SK-N-SH (cell line): ENCODE measurements around the gene EML1. TPM values are rescaled to one million over a fixed set of nuclear protein-coding genes. Genes with fewer than 3 reads are reported as not detected.

Experiments
- CTCF ChIA-PET: fragments of 300-600, 350-600 bp; formaldehyde crosslinking; extraction: SDS; loops from one replicate; lab custom pipeline; 2021; lab: Yijun Ruan, JAX
- POLR2A ChIA-PET: fragments of 350-600 bp; sonication (Branson Sonifier 250); formaldehyde crosslinking; extraction: SDS; loops from one replicate; lab custom pipeline; 2020; ENCODE audit warnings: antibody characterized with exemption, inconsistent platforms; lab: Yijun Ruan, JAX
- DNase-seq: peaks from one replicate; pipeline ENCODE4 v3.0.0; 2012
- H2AFZ ChIP-seq: fragments of 200-600 bp; sonication (generic); 2 replicates; pipeline ENCODE4 v1.8.1; 2016; ENCODE audit warnings: antibody characterized with exemption, mild to moderate bottlenecking, low read depth
- H3F3A ChIP-seq: fragments of 200-600 bp; sonication (generic); replicated peaks from 2 replicates; pipeline ENCODE3; 2016; ENCODE audit warnings: antibody characterized with exemption, mild to moderate bottlenecking; ENCODE audit not compliant: insufficient read depth
- H3K27ac ChIP-seq, 2 experiments: fragments of 200-500 bp in 1 of 2; fragments of 200-600 bp in 1 of 2; sonication (Bioruptor generic) in 1 of 2; sonication (generic), shearing (Covaris generic) in 1 of 2; 2 replicates each; pipeline versions ENCODE4 v1.5.1 to v1.6.1; 2014 to 2016; ENCODE audit warnings: low read depth in 2 of 2, inconsistent platforms in 1 of 2, low read length in 1 of 2, mild to moderate bottlenecking in 1 of 2, mixed read lengths in 1 of 2
- H3K27me3 ChIP-seq: fragments of 200-600 bp; sonication (generic), shearing (Covaris generic); 2 replicates; pipeline ENCODE4 v1.6.1; 2016; ENCODE audit warnings: mixed run types; ENCODE audit not compliant: insufficient read depth
- H3K36me3 ChIP-seq, 2 experiments: fragments of 200-500 bp in 1 of 2; fragments of 200-600 bp in 1 of 2; sonication (Bioruptor generic) in 1 of 2; sonication (generic) in 1 of 2; replicated peaks in 1 of 2; 2 replicates each; pipeline versions ENCODE3 to v1.5.1; 2014 to 2016; ENCODE audit warnings: low read length in 1 of 2, mild to moderate bottlenecking in 1 of 2; ENCODE audit not compliant: insufficient read depth in 2 of 2, control insufficient read depth in 1 of 2
- H3K4me1 ChIP-seq, 2 experiments: fragments of 200-500 bp in 1 of 2; fragments of 200-600 bp in 1 of 2; sonication (Bioruptor generic) in 1 of 2; sonication (generic), shearing (Covaris generic) in 1 of 2; 2 replicates each; pipeline versions ENCODE4 v1.5.1 to v1.6.1; 2014 to 2016; ENCODE audit warnings: low read depth in 1 of 2, low read length in 1 of 2, mixed run types in 1 of 2; ENCODE audit not compliant: insufficient read depth in 2 of 2, control insufficient read depth in 1 of 2
- H3K4me2 ChIP-seq: fragments of 200-600 bp; sonication (generic), shearing (Covaris generic); 2 replicates; pipeline ENCODE4 v1.6.1; 2017; ENCODE audit warnings: mixed run types
- H3K4me3 ChIP-seq, 2 experiments: fragments of 200-500 bp in 1 of 2; fragments of 200-600 bp in 1 of 2; sonication (Bioruptor generic) in 1 of 2; sonication (generic), shearing (Covaris generic) in 1 of 2; 2 replicates each; pipeline versions ENCODE4 v1.5.1 to v1.8.1; 2014 to 2016; ENCODE audit warnings: low read depth in 2 of 2, inconsistent platforms in 1 of 2, low read length in 1 of 2, mild to moderate bottlenecking in 1 of 2, mixed read lengths in 1 of 2, moderate library complexity in 1 of 2
- H3K79me2 ChIP-seq: fragments of 200-600 bp; sonication (generic); 2 replicates; pipeline ENCODE4 v1.8.1; 2017; ENCODE audit warnings: mild to moderate bottlenecking; ENCODE audit not compliant: insufficient read depth
- H3K9ac ChIP-seq: fragments of 200-600 bp; sonication (generic); 2 replicates; pipeline ENCODE4 v1.6.1; 2017; ENCODE audit warnings: mixed run types
- H3K9me2 ChIP-seq: fragments of 200-600 bp; sonication (generic); 2 replicates; pipeline ENCODE4 v1.6.1; 2017; ENCODE audit warnings: mixed run types
- H3K9me3 ChIP-seq: fragments of 200-600 bp; sonication (generic); 2 replicates; pipeline ENCODE4 v1.6.1; 2017; ENCODE audit warnings: mixed run types, mild to moderate bottlenecking, moderate library complexity
- H4K20me1 ChIP-seq: fragments of 200-600 bp; sonication (generic); 2 replicates; pipeline ENCODE4 v1.6.1; 2017; ENCODE audit warnings: mild to moderate bottlenecking, mixed run types; ENCODE audit not compliant: insufficient read depth
- CHD2 ChIP-seq: fragments of 150-350 bp; IDR thresholded peaks from 2 replicates; pipeline ENCODE4 v1.6.1; 2018; ENCODE audit warnings: low read length; ENCODE audit not compliant: partially characterized antibody
- ELF1 ChIP-seq: IDR thresholded peaks from 2 replicates; pipeline ENCODE4 v1.4.0; 2012
- FOSL2 ChIP-seq: IDR thresholded peaks from 2 replicates; pipeline ENCODE4 v1.4.0; 2012; ENCODE audit warnings: low read depth, mild to moderate bottlenecking, moderate library complexity, borderline replicate concordance
- GATA2 ChIP-seq: sonication (generic); formaldehyde crosslinking; IDR thresholded peaks from 2 replicates; pipeline ENCODE4 v1.5.0; 2020; ENCODE audit warnings: mild to moderate bottlenecking, missing genetic modification reagents
- JUND ChIP-seq: IDR thresholded peaks from 2 replicates; pipeline ENCODE4 v1.4.0; 2012
- MEF2A ChIP-seq: IDR thresholded peaks from 2 replicates; pipeline ENCODE4 v1.4.0; 2012; ENCODE audit warnings: low read depth, borderline replicate concordance
- NRF1 ChIP-seq: IDR thresholded peaks from 2 replicates; pipeline ENCODE4 v1.6.1; 2012; ENCODE audit warnings: low read depth, mild to moderate bottlenecking, low read length
- POLR2AphosphoS5 ChIP-seq: IDR thresholded peaks from 2 replicates; pipeline ENCODE4 v1.6.1; 2012; ENCODE audit warnings: low read depth, low read length
- RFX5 ChIP-seq: IDR thresholded peaks from 2 replicates; pipeline ENCODE4 v1.6.1; 2012; ENCODE audit warnings: mild to moderate bottlenecking, improper control_type of control experiment, low read length
- SIN3A ChIP-seq: IDR thresholded peaks from 2 replicates; pipeline ENCODE4 v1.6.1; 2012; ENCODE audit warnings: low read depth, mild to moderate bottlenecking, low read length, moderate library complexity, borderline replicate concordance
- TCF12 ChIP-seq: IDR thresholded peaks from 2 replicates; pipeline ENCODE4 v1.4.0; 2012
- TEAD4 ChIP-seq: IDR thresholded peaks from 2 replicates; pipeline ENCODE4 v1.4.0; 2012; ENCODE audit warnings: mild to moderate bottlenecking, borderline replicate concordance; ENCODE audit not compliant: insufficient read depth
- YY1 ChIP-seq: IDR thresholded peaks from 2 replicates; pipeline ENCODE4 v1.4.0; 2012; ENCODE audit warnings: low read depth, mild to moderate bottlenecking
- WGBS: methylation state at CpG from one replicate; pipeline ENCODE4 v1.1.6; 2017; ENCODE audit warnings: low lambda C conversion rate; 5-methylcytosine and 5-hydroxymethylcytosine counted together
- polyA plus RNA-seq, 3 experiments: library from polyadenylated mRNA; depleted of rRNA; stranded (reverse); fragments of >200 nt; gene quantifications; 2 replicates each; pipeline ENCODE4 v1.2.3, GENCODE V29; 2012
- TF ChIP-seq, protein P1 (sequence below): IDR thresholded peaks from 2 replicates; pipeline ENCODE4 v1.6.1; 2012; ENCODE audit warnings: mild to moderate bottlenecking, low read depth, low read length, moderate library complexity
- TF ChIP-seq, protein P2 (sequence below): fragments of 150-350 bp; IDR thresholded peaks from 2 replicates; pipeline ENCODE4 v1.6.1; 2017; ENCODE audit warnings: antibody characterized with exemption, low read length, low read depth, borderline replicate concordance
- TF ChIP-seq, protein P3 (sequence below): IDR thresholded peaks from 2 replicates; pipeline ENCODE4; 2012
- TF ChIP-seq, protein P4 (sequence below): fragments of 150-350 bp; IDR thresholded peaks from 2 replicates; pipeline ENCODE4 v1.6.1; 2016; ENCODE audit warnings: mild to moderate bottlenecking, low read depth, low read length
- TF ChIP-seq, protein P5 (sequence below): IDR thresholded peaks from 2 replicates; pipeline ENCODE4 v1.4.0; 2012; ENCODE audit warnings: low read depth, borderline replicate concordance
- TF ChIP-seq, protein P6 (sequence below): IDR thresholded peaks from 2 replicates; pipeline ENCODE4 v1.4.0; 2012; ENCODE audit warnings: low read depth

The EML1 gene
- polyA plus RNA-seq, 1 of the 3 experiments (the other 2 are of a cell fraction), result 6.3 TPM

DNA sequence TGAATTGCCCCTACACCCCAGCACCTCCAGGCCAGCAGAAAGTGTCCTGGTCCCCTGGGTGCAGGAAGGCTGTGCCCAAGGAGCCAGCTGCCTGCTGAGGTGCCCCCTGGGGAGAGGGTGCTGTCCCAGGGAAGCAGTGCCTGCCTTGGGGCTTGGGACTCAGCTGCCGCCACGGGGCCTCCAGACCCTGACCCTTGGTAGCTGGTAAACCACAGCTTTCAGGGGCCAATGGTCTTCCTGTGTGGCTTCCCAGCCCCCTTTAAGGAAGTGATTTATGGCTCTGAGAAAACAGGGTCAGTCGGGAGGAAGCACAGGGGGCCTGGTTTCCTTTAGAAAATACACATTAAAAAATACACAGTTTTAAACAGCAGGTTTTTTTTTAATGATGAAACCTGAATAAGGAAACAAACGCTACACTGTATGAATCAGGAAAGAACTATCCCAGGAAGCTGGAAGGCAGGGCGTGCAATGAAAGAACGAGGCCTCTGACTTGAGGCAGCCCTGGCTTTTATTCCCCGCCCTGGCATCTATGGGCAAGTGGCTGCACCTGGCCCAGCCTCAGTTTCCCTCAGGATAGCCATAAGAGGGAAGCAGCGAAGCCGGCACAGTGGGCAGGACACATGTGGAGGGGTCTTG is 40.6 kb upstream of the EML1 start:
- H3K4me2 ChIP-seq, result peak overlapping the region; percentile 63
- H3K4me3 ChIP-seq, result no peak overlapping the region
- CTCF ChIA-PET, result interaction anchor here (1.0 to 4.2 kb wide), 7 partner anchors 15 to 404 kb away, joined by 3 to 25 read pairs (median 3); no protein-coding TSS in a partner anchor
- no peaks in the 10 kb centered on the region for H3K36me3 ChIP-seq
- H3K27me3 ChIP-seq, result no peaks in the 10 kb centered on the region
- H2AFZ ChIP-seq, result peak overlapping the region; percentile 49; the same call in 1 of the 2 replicates
- H3F3A ChIP-seq, result peaks cover 10% of the 10 kb centered on the region
- H3K27ac ChIP-seq, result peak overlapping the region in 1 of 2 experiments; percentile 37; a peak in 2 of 4 replicates
- peaks cover 19 to 45% of the 10 kb centered on the region in 2 experiments; a peak in 3 of 4 replicates for H3K4me1 ChIP-seq
- no peak for TF ChIP-seq GATA2
- TF ChIP-seq, protein P1, sequence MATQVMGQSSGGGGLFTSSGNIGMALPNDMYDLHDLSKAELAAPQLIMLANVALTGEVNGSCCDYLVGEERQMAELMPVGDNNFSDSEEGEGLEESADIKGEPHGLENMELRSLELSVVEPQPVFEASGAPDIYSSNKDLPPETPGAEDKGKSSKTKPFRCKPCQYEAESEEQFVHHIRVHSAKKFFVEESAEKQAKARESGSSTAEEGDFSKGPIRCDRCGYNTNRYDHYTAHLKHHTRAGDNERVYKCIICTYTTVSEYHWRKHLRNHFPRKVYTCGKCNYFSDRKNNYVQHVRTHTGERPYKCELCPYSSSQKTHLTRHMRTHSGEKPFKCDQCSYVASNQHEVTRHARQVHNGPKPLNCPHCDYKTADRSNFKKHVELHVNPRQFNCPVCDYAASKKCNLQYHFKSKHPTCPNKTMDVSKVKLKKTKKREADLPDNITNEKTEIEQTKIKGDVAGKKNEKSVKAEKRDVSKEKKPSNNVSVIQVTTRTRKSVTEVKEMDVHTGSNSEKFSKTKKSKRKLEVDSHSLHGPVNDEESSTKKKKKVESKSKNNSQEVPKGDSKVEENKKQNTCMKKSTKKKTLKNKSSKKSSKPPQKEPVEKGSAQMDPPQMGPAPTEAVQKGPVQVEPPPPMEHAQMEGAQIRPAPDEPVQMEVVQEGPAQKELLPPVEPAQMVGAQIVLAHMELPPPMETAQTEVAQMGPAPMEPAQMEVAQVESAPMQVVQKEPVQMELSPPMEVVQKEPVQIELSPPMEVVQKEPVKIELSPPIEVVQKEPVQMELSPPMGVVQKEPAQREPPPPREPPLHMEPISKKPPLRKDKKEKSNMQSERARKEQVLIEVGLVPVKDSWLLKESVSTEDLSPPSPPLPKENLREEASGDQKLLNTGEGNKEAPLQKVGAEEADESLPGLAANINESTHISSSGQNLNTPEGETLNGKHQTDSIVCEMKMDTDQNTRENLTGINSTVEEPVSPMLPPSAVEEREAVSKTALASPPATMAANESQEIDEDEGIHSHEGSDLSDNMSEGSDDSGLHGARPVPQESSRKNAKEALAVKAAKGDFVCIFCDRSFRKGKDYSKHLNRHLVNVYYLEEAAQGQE, result no peak
- TF ChIP-seq TEAD4, result no peak
- TF ChIP-seq FOSL2, result peak; percentile 32; the same call in 1 of the 2 replicates
- no peak for TF ChIP-seq SIN3A
- TF ChIP-seq, protein P2, sequence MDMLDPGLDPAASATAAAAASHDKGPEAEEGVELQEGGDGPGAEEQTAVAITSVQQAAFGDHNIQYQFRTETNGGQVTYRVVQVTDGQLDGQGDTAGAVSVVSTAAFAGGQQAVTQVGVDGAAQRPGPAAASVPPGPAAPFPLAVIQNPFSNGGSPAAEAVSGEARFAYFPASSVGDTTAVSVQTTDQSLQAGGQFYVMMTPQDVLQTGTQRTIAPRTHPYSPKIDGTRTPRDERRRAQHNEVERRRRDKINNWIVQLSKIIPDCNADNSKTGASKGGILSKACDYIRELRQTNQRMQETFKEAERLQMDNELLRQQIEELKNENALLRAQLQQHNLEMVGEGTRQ, result no peak
- TF ChIP-seq NRF1, result no peak
- TF ChIP-seq JUND, result peak; percentile 41
- no peak for TF ChIP-seq RFX5
- TF ChIP-seq, protein P3, sequence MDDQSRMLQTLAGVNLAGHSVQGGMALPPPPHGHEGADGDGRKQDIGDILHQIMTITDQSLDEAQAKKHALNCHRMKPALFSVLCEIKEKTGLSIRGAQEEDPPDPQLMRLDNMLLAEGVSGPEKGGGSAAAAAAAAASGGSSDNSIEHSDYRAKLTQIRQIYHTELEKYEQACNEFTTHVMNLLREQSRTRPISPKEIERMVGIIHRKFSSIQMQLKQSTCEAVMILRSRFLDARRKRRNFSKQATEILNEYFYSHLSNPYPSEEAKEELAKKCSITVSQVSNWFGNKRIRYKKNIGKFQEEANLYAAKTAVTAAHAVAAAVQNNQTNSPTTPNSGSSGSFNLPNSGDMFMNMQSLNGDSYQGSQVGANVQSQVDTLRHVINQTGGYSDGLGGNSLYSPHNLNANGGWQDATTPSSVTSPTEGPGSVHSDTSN, result peak; percentile 37; the same call in 1 of the 2 replicates
- TF ChIP-seq TCF12, result peak; percentile 25; the same call in 1 of the 2 replicates
- TF ChIP-seq, protein P4, sequence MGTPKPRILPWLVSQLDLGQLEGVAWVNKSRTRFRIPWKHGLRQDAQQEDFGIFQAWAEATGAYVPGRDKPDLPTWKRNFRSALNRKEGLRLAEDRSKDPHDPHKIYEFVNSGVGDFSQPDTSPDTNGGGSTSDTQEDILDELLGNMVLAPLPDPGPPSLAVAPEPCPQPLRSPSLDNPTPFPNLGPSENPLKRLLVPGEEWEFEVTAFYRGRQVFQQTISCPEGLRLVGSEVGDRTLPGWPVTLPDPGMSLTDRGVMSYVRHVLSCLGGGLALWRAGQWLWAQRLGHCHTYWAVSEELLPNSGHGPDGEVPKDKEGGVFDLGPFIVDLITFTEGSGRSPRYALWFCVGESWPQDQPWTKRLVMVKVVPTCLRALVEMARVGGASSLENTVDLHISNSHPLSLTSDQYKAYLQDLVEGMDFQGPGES, result no peak
- TF ChIP-seq, protein P5, sequence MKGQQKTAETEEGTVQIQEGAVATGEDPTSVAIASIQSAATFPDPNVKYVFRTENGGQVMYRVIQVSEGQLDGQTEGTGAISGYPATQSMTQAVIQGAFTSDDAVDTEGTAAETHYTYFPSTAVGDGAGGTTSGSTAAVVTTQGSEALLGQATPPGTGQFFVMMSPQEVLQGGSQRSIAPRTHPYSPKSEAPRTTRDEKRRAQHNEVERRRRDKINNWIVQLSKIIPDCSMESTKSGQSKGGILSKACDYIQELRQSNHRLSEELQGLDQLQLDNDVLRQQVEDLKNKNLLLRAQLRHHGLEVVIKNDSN, result no peak
- no peak for TF ChIP-seq CHD2
- no peak for TF ChIP-seq MEF2A
- TF ChIP-seq, protein P6, sequence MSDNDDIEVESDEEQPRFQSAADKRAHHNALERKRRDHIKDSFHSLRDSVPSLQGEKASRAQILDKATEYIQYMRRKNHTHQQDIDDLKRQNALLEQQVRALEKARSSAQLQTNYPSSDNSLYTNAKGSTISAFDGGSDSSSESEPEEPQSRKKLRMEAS, result peak; percentile 33; the same call in 1 of the 2 replicates
- TF ChIP-seq ELF1, result no peak
- TF ChIP-seq POLR2AphosphoS5, result no peak
- no peak for TF ChIP-seq YY1
- TF ChIP-seq, all 33 proteins: peak for 5
- no peaks in the 10 kb centered on the region for H4K20me1 ChIP-seq
- DNase-seq, result no peak
- no peaks in the 10 kb centered on the region for H3K9me2 ChIP-seq
- no peaks in the 10 kb centered on the region for H3K9me3 ChIP-seq
- H3K79me2 ChIP-seq, result no peaks in the 10 kb centered on the region
- POLR2A ChIA-PET, result no interaction called here
- WGBS, result 27% methylated on average over 7 of the region's 9 CpGs
- H3K9ac ChIP-seq, result peak overlapping the region; percentile 43; the same call in 1 of the 2 replicates
